Fibroblast of villous mesenchyme (primary cell): Measurements from ENCODE around the gene SERPINC1. TPM values are rescaled to one million over a fixed set of nuclear protein-coding genes. Genes with fewer than 3 reads are reported as not detected.

Source experiments
- DNase-seq: peaks from one replicate; pipeline ENCODE4 v3.0.0-alpha.2; 2010; ENCODE audit warnings: low read depth
- H3K4me3 ChIP-seq: 2 replicates; pipeline ENCODE4 v1.5.1; 2011; ENCODE audit warnings: low read depth, mild to moderate bottlenecking, low read length
- CTCF ChIP-seq: IDR thresholded peaks from 2 replicates; pipeline ENCODE4 v1.5.1; 2012; ENCODE audit warnings: low read depth, mild to moderate bottlenecking, low read length; ENCODE audit not compliant: insufficient read depth
- total RNA-seq: library from RNA; depleted of rRNA; stranded (reverse); fragments of >200 nt; gene quantifications from 2 replicates; pipeline ENCODE4 v1.2.3, GENCODE V29; 2012

The SERPINC1 gene
- total RNA-seq, 1 donor = not detected

- peak; percentile 77 for DNase-seq
- H3K4me3 ChIP-seq = peak within 1 kb of the TSS; percentile 82
- TF ChIP-seq CTCF = no peak
These were observed 48.7 kb downstream of the SERPINC1 start, which contains the start of gene ZBTB37 for GRCh38 chr1:173868266-173869020. Gene ZBTB37, plus strand, starts transcription at chr1:173868380. Its CDS starts 1,846 bp downstream, at chr1:173870226.

- H3K4me3 ChIP-seq = peak within 1 kb of the TSS; percentile 82
- no peak for TF ChIP-seq CTCF
- DNase-seq = peak; percentile 100
These were observed 49.3 kb downstream of the SERPINC1 start, which contains the start of gene GAS5 for GRCh38 chr1:173867753-173868265. Gene GAS5, minus strand, starts transcription at chr1:173867989.

- H3K4me3 ChIP-seq = peak overlapping the region; percentile 82
- DNase-seq = no peak
- TF ChIP-seq CTCF = no peak
These were observed 49.9 kb downstream of the SERPINC1 start for GRCh38 chr1:173867141-173867752.

GRCh38 chr1:173866413-173867115 is 50.6 kb downstream of the SERPINC1 start:
- peak overlapping the region; percentile 82 for H3K4me3 ChIP-seq
- DNase-seq = no peak
- no peak for TF ChIP-seq CTCF

- no peak for TF ChIP-seq CTCF
- DNase-seq = no peak
- peak overlapping the region; percentile 82 for H3K4me3 ChIP-seq
These were observed 51.5 kb downstream of the SERPINC1 start for GRCh38 chr1:173865468-173866164.

- TF ChIP-seq CTCF = no peak
- peak overlapping the region; percentile 82 for H3K4me3 ChIP-seq
- no peak for DNase-seq
These were observed 52.8 kb downstream of the SERPINC1 start for GRCh38 chr1:173864179-173864867.
